ENCODE measurements around the gene PLBD2. TPM values are rescaled to one million over a fixed set of nuclear protein-coding genes. Genes with fewer than 3 reads are reported as not detected.

PLBD2 gene
- total and polyA plus RNA-seq, 10 of the 15 experiments (the other 5 are each of a cell fraction or from before 2014, with no cell fraction given) = 1.4 to 16.6 (median 5.9) TPM

DNA sequence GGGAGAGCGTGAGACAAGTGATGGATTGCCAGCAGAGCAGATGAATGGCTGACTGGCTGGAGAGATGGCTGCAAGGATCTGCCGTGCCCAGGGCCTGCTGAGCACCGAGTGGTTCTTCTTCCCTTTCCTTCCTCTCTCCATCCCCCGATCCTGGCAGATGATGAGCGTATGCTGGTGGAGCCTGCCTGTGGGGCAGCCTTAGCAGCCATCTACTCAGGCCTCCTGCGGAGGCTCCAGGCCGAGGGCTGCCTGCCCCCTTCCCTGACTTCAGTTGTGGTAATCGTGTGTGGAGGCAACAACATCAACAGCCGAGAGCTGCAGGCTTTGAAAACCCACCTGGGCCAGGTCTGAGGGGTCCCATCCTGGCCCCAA is 79.3 kb downstream of the PLBD2 start:
- CTCF ChIA-PET = no interaction called here
- no peak for ATAC-seq
- in situ Hi-C loops (cut with MboI) = loop anchor here (10.0 kb wide), 1 partner anchor 477 kb away; no protein-coding TSS in a partner anchor

More for the DNA sequence above, 79.3 kb downstream of the PLBD2 start:
- TF ChIP-seq, protein P1, sequence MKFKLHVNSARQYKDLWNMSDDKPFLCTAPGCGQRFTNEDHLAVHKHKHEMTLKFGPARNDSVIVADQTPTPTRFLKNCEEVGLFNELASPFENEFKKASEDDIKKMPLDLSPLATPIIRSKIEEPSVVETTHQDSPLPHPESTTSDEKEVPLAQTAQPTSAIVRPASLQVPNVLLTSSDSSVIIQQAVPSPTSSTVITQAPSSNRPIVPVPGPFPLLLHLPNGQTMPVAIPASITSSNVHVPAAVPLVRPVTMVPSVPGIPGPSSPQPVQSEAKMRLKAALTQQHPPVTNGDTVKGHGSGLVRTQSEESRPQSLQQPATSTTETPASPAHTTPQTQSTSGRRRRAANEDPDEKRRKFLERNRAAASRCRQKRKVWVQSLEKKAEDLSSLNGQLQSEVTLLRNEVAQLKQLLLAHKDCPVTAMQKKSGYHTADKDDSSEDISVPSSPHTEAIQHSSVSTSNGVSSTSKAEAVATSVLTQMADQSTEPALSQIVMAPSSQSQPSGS (IDR thresholded peaks at IDR 0.05; ENCODE audit: low read length) = no peak
- no peak for TF ChIP-seq STAT1 (conservative IDR thresholded peaks at IDR 0.05)
- no peak for TF ChIP-seq ASH2L (IDR thresholded peaks at IDR 0.05; ENCODE audit: borderline replicate concordance, low read depth)
- TF ChIP-seq, protein P2, sequence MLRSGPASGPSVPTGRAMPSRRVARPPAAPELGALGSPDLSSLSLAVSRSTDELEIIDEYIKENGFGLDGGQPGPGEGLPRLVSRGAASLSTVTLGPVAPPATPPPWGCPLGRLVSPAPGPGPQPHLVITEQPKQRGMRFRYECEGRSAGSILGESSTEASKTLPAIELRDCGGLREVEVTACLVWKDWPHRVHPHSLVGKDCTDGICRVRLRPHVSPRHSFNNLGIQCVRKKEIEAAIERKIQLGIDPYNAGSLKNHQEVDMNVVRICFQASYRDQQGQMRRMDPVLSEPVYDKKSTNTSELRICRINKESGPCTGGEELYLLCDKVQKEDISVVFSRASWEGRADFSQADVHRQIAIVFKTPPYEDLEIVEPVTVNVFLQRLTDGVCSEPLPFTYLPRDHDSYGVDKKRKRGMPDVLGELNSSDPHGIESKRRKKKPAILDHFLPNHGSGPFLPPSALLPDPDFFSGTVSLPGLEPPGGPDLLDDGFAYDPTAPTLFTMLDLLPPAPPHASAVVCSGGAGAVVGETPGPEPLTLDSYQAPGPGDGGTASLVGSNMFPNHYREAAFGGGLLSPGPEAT (IDR thresholded peaks at IDR 0.05; ENCODE audit: low read depth) = no peak
- no peak for TF ChIP-seq FOS (IDR thresholded peaks at IDR 0.05; ENCODE audit: borderline replicate concordance, extremely low read depth, insufficient read length)
- TF ChIP-seq, protein P3, sequence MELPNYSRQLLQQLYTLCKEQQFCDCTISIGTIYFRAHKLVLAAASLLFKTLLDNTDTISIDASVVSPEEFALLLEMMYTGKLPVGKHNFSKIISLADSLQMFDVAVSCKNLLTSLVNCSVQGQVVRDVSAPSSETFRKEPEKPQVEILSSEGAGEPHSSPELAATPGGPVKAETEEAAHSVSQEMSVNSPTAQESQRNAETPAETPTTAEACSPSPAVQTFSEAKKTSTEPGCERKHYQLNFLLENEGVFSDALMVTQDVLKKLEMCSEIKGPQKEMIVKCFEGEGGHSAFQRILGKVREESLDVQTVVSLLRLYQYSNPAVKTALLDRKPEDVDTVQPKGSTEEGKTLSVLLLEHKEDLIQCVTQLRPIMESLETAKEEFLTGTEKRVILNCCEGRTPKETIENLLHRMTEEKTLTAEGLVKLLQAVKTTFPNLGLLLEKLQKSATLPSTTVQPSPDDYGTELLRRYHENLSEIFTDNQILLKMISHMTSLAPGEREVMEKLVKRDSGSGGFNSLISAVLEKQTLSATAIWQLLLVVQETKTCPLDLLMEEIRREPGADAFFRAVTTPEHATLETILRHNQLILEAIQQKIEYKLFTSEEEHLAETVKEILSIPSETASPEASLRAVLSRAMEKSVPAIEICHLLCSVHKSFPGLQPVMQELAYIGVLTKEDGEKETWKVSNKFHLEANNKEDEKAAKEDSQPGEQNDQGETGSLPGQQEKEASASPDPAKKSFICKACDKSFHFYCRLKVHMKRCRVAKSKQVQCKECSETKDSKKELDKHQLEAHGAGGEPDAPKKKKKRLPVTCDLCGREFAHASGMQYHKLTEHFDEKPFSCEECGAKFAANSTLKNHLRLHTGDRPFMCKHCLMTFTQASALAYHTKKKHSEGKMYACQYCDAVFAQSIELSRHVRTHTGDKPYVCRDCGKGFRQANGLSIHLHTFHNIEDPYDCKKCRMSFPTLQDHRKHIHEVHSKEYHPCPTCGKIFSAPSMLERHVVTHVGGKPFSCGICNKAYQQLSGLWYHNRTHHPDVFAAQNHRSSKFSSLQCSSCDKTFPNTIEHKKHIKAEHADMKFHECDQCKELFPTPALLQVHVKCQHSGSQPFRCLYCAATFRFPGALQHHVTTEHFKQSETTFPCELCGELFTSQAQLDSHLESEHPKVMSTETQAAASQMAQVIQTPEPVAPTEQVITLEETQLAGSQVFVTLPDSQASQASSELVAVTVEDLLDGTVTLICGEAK (IDR thresholded peaks at IDR 0.05; ENCODE audit: borderline replicate concordance) = no peak
- TF ChIP-seq, protein P4, sequence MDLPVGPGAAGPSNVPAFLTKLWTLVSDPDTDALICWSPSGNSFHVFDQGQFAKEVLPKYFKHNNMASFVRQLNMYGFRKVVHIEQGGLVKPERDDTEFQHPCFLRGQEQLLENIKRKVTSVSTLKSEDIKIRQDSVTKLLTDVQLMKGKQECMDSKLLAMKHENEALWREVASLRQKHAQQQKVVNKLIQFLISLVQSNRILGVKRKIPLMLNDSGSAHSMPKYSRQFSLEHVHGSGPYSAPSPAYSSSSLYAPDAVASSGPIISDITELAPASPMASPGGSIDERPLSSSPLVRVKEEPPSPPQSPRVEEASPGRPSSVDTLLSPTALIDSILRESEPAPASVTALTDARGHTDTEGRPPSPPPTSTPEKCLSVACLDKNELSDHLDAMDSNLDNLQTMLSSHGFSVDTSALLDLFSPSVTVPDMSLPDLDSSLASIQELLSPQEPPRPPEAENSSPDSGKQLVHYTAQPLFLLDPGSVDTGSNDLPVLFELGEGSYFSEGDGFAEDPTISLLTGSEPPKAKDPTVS (IDR thresholded peaks at IDR 0.05; ENCODE audit: low read depth, low read length) = no peak
- no peak for TF ChIP-seq SPI1 (IDR thresholded peaks at IDR 0.05; ENCODE audit: borderline replicate concordance, insufficient read depth, low read depth, low read length)
- Histone ChIP-seq H3K4me2 (ENCODE audit: control insufficient read depth, insufficient read depth) (no peak overlapping the region), H3K79me2 (ENCODE audit: control insufficient read depth, insufficient read depth, low read length) (no peaks in the 10 kb centered on the region), H3K9ac (ENCODE audit: control insufficient read depth, insufficient read depth, low read length) (no peak overlapping the region), H3K36me3 (ENCODE audit: control insufficient read depth in 2 of 2, insufficient read depth in 2 of 2, low read length in 1 of 2) (no peaks in the 10 kb centered on the region), H2AFZ (ENCODE audit: control insufficient read depth, low read depth, low read length) (no peak overlapping the region), H4K20me1 (ENCODE audit: control insufficient read depth, insufficient read depth) (no peaks in the 10 kb centered on the region; the same call in 1 of the 2 replicates), H3K27me3 (replicated peaks in 1 of 2; ENCODE audit: control insufficient read depth in 2 of 2, insufficient read depth in 2 of 2, low read length in 1 of 2) (peaks cover 2 to 9% of the 10 kb centered on the region in 2 experiments; a peak in 3 of 4 replicates), H3K4me3 (no peak overlapping the region), H3K27ac (ENCODE audit: control insufficient read depth, insufficient read depth) (no peak overlapping the region), H3K9me3 (replicated peaks; ENCODE audit: control insufficient read depth, insufficient read depth, low read length) (no peaks in the 10 kb centered on the region), H3K4me1 (ENCODE audit: control insufficient read depth, insufficient read depth, low read length) (no peaks in the 10 kb centered on the region)
- BruUV-seq (replicated peaks) = no TSS peak
- ChIA-PET POLR2A (no interaction called here), SMC1A (ENCODE audit: uncharacterized antibody, unreplicated experiment) (no interaction called here), RAD21 (ENCODE audit: unreplicated experiment) (no interaction called here)
- intact Hi-C loops (cut with micrococcal nuclease; ENCODE audit: unreplicated experiment) = loop anchor here (10.0 kb wide), 1 partner anchor 477 kb away; no protein-coding TSS in a partner anchor
- FAIRE-seq = no peak
- 10% methylated on average over 9 of the region's 9 CpGs for WGBS (ENCODE audit: insufficient coverage, insufficient replicate concordance, low lambda C conversion rate, missing lambda C conversion rate)
- DNase-seq (ENCODE audit: low read depth, low spot score) = no peak

Data from GM12878 (cell line).